Activated B cell treated with CpG ODN at 0.5 μM for 24 hours (primary cell): ENCODE measurements around the gene AMMECR1. TPM values are rescaled to one million over a fixed set of nuclear protein-coding genes. Genes with fewer than 3 reads are reported as not detected.

Experiments
- ATAC-seq: fragments of 200-7000 bp; cut with Tn5 transposase; one replicate; pipeline ENCODE4 v1.10.0; 2021; ENCODE audit warnings: low read depth, mild to moderate bottlenecking, moderate library complexity
- CTCF ChIA-PET: fragments of 350-600 bp; sonication (Branson Sonifier 250); formaldehyde crosslinking; loops from one replicate; lab custom pipeline; 2021; ENCODE audit warnings: antibody characterized with exemption; lab: Charles Lee
- POLR2A ChIA-PET: fragments of 350-600 bp; sonication (Branson Sonifier 250); formaldehyde crosslinking; loops from one replicate; lab custom pipeline; 2021; ENCODE audit warnings: antibody characterized with exemption; lab: Charles Lee
- DNase-seq: peaks from one replicate; pipeline ENCODE4 v3.0.0; 2022
- H3K27ac Mint-ChIP-seq: one replicate; pipeline ENCODE4 v1.8.0; 2020; ENCODE audit warnings: mixed read lengths
- H3K27me3 Mint-ChIP-seq: one replicate; pipeline ENCODE4 v1.8.0; 2021; ENCODE audit warnings: mixed read lengths
- H3K36me3 Mint-ChIP-seq: one replicate; pipeline ENCODE4 v1.8.0; 2021; ENCODE audit warnings: low read depth, mixed read lengths
- H3K4me1 Mint-ChIP-seq: one replicate; pipeline ENCODE4 v1.8.0; 2021; ENCODE audit warnings: mixed read lengths
- H3K4me3 Mint-ChIP-seq: one replicate; pipeline ENCODE4 v1.8.0; 2020; ENCODE audit warnings: mild to moderate bottlenecking, mixed read lengths
- H3K9me3 Mint-ChIP-seq: one replicate; pipeline ENCODE4 v1.8.0; 2020; ENCODE audit warnings: mixed read lengths
- CTCF ChIP-seq: fragments of 200-600 bp; IDR thresholded peaks from one replicate; pipeline ENCODE4 v1.8.0; 2022; ENCODE audit warnings: antibody characterized with exemption, mild to moderate bottlenecking
- intact Hi-C: fragments of 100-400 bp; cut with micrococcal nuclease; formaldehyde crosslinking; loops from one replicate; pipeline ENCODE4 v1.15.1; 2024
- total RNA-seq: library from RNA; stranded (reverse); gene quantifications from 2 replicates; pipeline ENCODE4 v1.2.3, GENCODE V29; 2022

Gene AMMECR1
- total RNA-seq, 1 donor from 2014 or later, result 10.8 TPM

- Mint-ChIP-seq H3K27me3 (no peaks in the 10 kb centered on the region), H3K27ac (peak overlapping the region; percentile 82), H3K9me3 (no peaks in the 10 kb centered on the region), H3K4me1 (peaks cover 27% of the 10 kb centered on the region), H3K4me3 (no peak overlapping the region), H3K36me3 (peaks cover 3% of the 10 kb centered on the region)
- peak; percentile 99 for ATAC-seq
- POLR2A ChIA-PET, result interaction anchor here (1.0 to 1.7 kb wide), 2 partner anchors 17 to 146 kb away, joined by 3 to 14 read pairs; partner anchors contain the start of gene AMMECR1
- CTCF ChIA-PET, result interaction anchor here (1.2 to 1.3 kb wide), 2 partner anchors 11 to 26 kb away, joined by 3 to 4 read pairs; no protein-coding TSS in a partner anchor
- intact Hi-C loops, result loop anchor here (1.0 kb wide), 2 partner anchors 146 to 636 kb away; partner anchors contain the start of genes AMMECR1 and NXT2
- no peak for TF ChIP-seq CTCF
- DNase-seq, result peak; percentile 35
These were observed 145.7 kb downstream of the AMMECR1 start for GRCh38 chrX:110172215-110172614.

- ATAC-seq, result no peak
- Mint-ChIP-seq H3K9me3 (no peaks in the 10 kb centered on the region), H3K4me3 (no peak overlapping the region), H3K36me3 (peaks cover 3% of the 10 kb centered on the region), H3K4me1 (peaks cover 27% of the 10 kb centered on the region), H3K27me3 (no peaks in the 10 kb centered on the region), H3K27ac (peak overlapping the region; percentile 82)
- intact Hi-C loops, result no loop called here
- CTCF ChIA-PET, result interaction anchor here (1.2 kb wide), 1 partner anchor 11 kb away, joined by 4 read pairs; no protein-coding TSS in a partner anchor
- POLR2A ChIA-PET, result interaction anchor here (1.7 kb wide), 1 partner anchor 147 kb away, joined by 14 read pairs; the partner anchor contains the start of gene AMMECR1
- no peak for TF ChIP-seq CTCF
- DNase-seq, result no peak
These were observed 146.4 kb downstream of the AMMECR1 start for GRCh38 chrX:110171442-110171841.

- DNase-seq, result no peak
- no peaks in the 10 kb centered on the region for H3K9me3 Mint-ChIP-seq
- H3K27me3 Mint-ChIP-seq, result no peaks in the 10 kb centered on the region
- peaks cover 27% of the 10 kb centered on the region for H3K4me1 Mint-ChIP-seq
- no peak overlapping the region for H3K27ac Mint-ChIP-seq
- TF ChIP-seq CTCF, result no peak
- H3K4me3 Mint-ChIP-seq, result no peak overlapping the region
- intact Hi-C loops, result no loop called here
- peaks cover 3% of the 10 kb centered on the region for H3K36me3 Mint-ChIP-seq
- no peak for ATAC-seq
- ChIA-PET POLR2A (no interaction called here), CTCF (interaction anchor here (1.9 kb wide), 1 partner anchor 237 kb away, joined by 7 read pairs; no protein-coding TSS in a partner anchor)
These were observed 147.9 kb downstream of the AMMECR1 start for GRCh38 chrX:110170029-110170428.

GRCh38 chrX:110168585-110168984 lies 149.3 kb downstream of the AMMECR1 start:
- peaks cover 27% of the 10 kb centered on the region for H3K4me1 Mint-ChIP-seq
- DNase-seq (no peak), ATAC-seq (no peak)
- CTCF ChIA-PET, result interaction anchor here (0.5 to 1.9 kb wide), 3 partner anchors 10 to 251 kb away, joined by 3 to 7 read pairs (median 5); no protein-coding TSS in a partner anchor
- no peaks in the 10 kb centered on the region for H3K9me3 Mint-ChIP-seq
- peaks cover 3% of the 10 kb centered on the region for H3K36me3 Mint-ChIP-seq
- H3K27me3 Mint-ChIP-seq, result no peaks in the 10 kb centered on the region
- intact Hi-C loops, result no loop called here
- no peak overlapping the region for H3K27ac Mint-ChIP-seq
- no peak overlapping the region for H3K4me3 Mint-ChIP-seq
- POLR2A ChIA-PET, result no interaction called here
- no peak for TF ChIP-seq CTCF

- H3K4me1 Mint-ChIP-seq, result peaks cover 25% of the 10 kb centered on the region
- no peaks in the 10 kb centered on the region for H3K9me3 Mint-ChIP-seq
- intact Hi-C loops, result no loop called here
- ChIA-PET POLR2A (no interaction called here), CTCF (interaction anchor here (0.5 to 1.9 kb wide), 3 partner anchors 9 to 251 kb away, joined by 3 to 7 read pairs (median 5); no protein-coding TSS in a partner anchor)
- H3K36me3 Mint-ChIP-seq, result peaks cover 3% of the 10 kb centered on the region
- no peaks in the 10 kb centered on the region for H3K27me3 Mint-ChIP-seq
- H3K27ac Mint-ChIP-seq, result no peak overlapping the region
- no peak for TF ChIP-seq CTCF
- no peak overlapping the region for H3K4me3 Mint-ChIP-seq
- DNase-seq (no peak), ATAC-seq (no peak)
These were observed 149.9 kb downstream of the AMMECR1 start for GRCh38 chrX:110167952-110168451.
